Glutamatergic neuron (in vitro differentiated cells): ENCODE measurements around the gene RCAN2. TPM values are rescaled to one million over a fixed set of nuclear protein-coding genes. Genes with fewer than 3 reads are reported as not detected.

Experiments
- DNase-seq: peaks from one replicate; pipeline ENCODE4 v3.0.0; 2022
- H3K27ac Mint-ChIP-seq: one replicate; pipeline ENCODE4 v1.8.0; 2020; ENCODE audit warnings: mild to moderate bottlenecking, mixed read lengths, inconsistent platforms; ENCODE audit not compliant: unreplicated experiment
- H3K27me3 Mint-ChIP-seq: one replicate; pipeline ENCODE4 v1.8.0; 2020; ENCODE audit warnings: mild to moderate bottlenecking, moderate library complexity, mixed read lengths, inconsistent platforms; ENCODE audit not compliant: unreplicated experiment
- H3K36me3 Mint-ChIP-seq: one replicate; pipeline ENCODE4 v1.8.0; 2020; ENCODE audit warnings: mild to moderate bottlenecking, mixed read lengths, inconsistent platforms; ENCODE audit not compliant: unreplicated experiment
- H3K4me1 Mint-ChIP-seq: one replicate; pipeline ENCODE4 v1.8.0; 2020; ENCODE audit warnings: mild to moderate bottlenecking, low read depth, mixed read lengths, inconsistent platforms; ENCODE audit not compliant: unreplicated experiment
- H3K4me3 Mint-ChIP-seq: one replicate; pipeline ENCODE4 v1.8.0; 2020; ENCODE audit warnings: mild to moderate bottlenecking, mixed read lengths, inconsistent platforms; ENCODE audit not compliant: unreplicated experiment
- H3K9me3 Mint-ChIP-seq: one replicate; pipeline ENCODE4 v1.8.0; 2020; ENCODE audit warnings: mild to moderate bottlenecking, moderate library complexity, mixed read lengths, inconsistent platforms; ENCODE audit not compliant: unreplicated experiment
- CTCF ChIP-seq: fragments of 200-600 bp; sonication (generic); IDR thresholded peaks from one replicate; pipeline ENCODE4 v1.5.0; 2021; ENCODE audit not compliant: partially characterized antibody, unreplicated experiment
- total RNA-seq: library from RNA; stranded (reverse); fragmentation: NEBNext Ultra II Directional; extraction: Animal tissue kit (Norgen Biotek cat#: 25700); gene quantifications from one replicate; pipeline ENCODE4 v1.2.1, GENCODE V29; 2021; ENCODE audit not compliant: unreplicated experiment

RCAN2 gene
- total RNA-seq, 1 donor from 2014 or later, result 21.6 TPM

- TF ChIP-seq CTCF, result no peak
- Mint-ChIP-seq H3K27me3 (no peaks in the 10 kb centered on the region), H3K27ac (no peak overlapping the region), H3K9me3 (no peaks in the 10 kb centered on the region), H3K36me3 (no peaks in the 10 kb centered on the region), H3K4me1 (no peaks in the 10 kb centered on the region), H3K4me3 (no peak overlapping the region)
- DNase-seq, result no peak
These were observed 22.3 kb upstream of the RCAN2 start for GRCh38 chr6:46513533-46513932.

GRCh38 chr6:46511320-46511719 lies 20.1 kb upstream of the RCAN2 start:
- TF ChIP-seq CTCF, result no peak
- no peak overlapping the region for H3K4me3 Mint-ChIP-seq
- no peaks in the 10 kb centered on the region for H3K9me3 Mint-ChIP-seq
- no peaks in the 10 kb centered on the region for H3K27me3 Mint-ChIP-seq
- no peaks in the 10 kb centered on the region for H3K4me1 Mint-ChIP-seq
- no peak overlapping the region for H3K27ac Mint-ChIP-seq
- H3K36me3 Mint-ChIP-seq, result no peaks in the 10 kb centered on the region
- no peak for DNase-seq

- H3K4me1 Mint-ChIP-seq, result no peaks in the 10 kb centered on the region
- no peak overlapping the region for H3K27ac Mint-ChIP-seq
- H3K36me3 Mint-ChIP-seq, result no peaks in the 10 kb centered on the region
- H3K4me3 Mint-ChIP-seq, result no peak overlapping the region
- no peaks in the 10 kb centered on the region for H3K9me3 Mint-ChIP-seq
- H3K27me3 Mint-ChIP-seq, result no peaks in the 10 kb centered on the region
- TF ChIP-seq CTCF, result no peak
- DNase-seq, result no peak
These were observed 19.4 kb upstream of the RCAN2 start for GRCh38 chr6:46510651-46511050.

GRCh38 chr6:46509981-46510510 lies 18.8 kb upstream of the RCAN2 start:
- TF ChIP-seq CTCF, result no peak

GRCh38 chr6:46509063-46509462 lies 17.8 kb upstream of the RCAN2 start:
- H3K4me3 Mint-ChIP-seq, result no peak overlapping the region
- no peak for DNase-seq
- no peaks in the 10 kb centered on the region for H3K27me3 Mint-ChIP-seq
- H3K27ac Mint-ChIP-seq, result no peak overlapping the region
- no peaks in the 10 kb centered on the region for H3K4me1 Mint-ChIP-seq
- no peak for TF ChIP-seq CTCF
- H3K36me3 Mint-ChIP-seq, result no peaks in the 10 kb centered on the region
- no peaks in the 10 kb centered on the region for H3K9me3 Mint-ChIP-seq

More at GRCh38 chr6:46509981-46510510, 18.8 kb upstream of the RCAN2 start:
- H3K27ac Mint-ChIP-seq, result no peak overlapping the region
- DNase-seq, result no peak
- H3K36me3 Mint-ChIP-seq, result no peaks in the 10 kb centered on the region
- no peaks in the 10 kb centered on the region for H3K27me3 Mint-ChIP-seq
- H3K4me3 Mint-ChIP-seq, result no peak overlapping the region
- no peaks in the 10 kb centered on the region for H3K9me3 Mint-ChIP-seq
- no peaks in the 10 kb centered on the region for H3K4me1 Mint-ChIP-seq
